DLD1 (cell line): ENCODE data around the gene KRT3.

Experiments used
- in situ Hi-C: cut with HindIII; loops from 2 replicates; pipeline ENCODE4 v1.10.0; 2017; ENCODE audit warnings: low sequenced_read_pairs

KRT3 gene

DNA sequence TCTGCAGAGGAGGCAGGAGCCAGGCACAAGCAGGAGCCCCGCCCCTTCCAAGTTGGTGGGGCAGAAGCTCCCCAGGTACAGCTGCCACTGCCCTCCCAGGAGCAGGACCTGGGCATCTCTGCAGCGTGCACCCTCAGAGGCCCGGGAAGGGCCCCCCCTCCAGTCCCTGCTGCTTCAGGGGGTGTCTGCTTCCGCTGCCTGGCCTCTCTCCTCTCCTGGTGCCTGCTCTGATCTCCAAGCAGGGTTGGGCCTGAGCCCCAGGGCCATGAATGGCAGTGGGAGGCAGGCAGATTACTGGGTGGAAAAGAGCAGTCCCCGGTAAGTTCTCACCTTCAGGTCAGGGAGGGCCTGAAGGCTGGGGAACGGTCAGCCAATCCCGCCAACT is 53.7 kb downstream of the KRT3 start:
- in situ Hi-C loops = no loop called here

GRCh38 chr12:52741375-52742195 is 54.3 kb downstream of the KRT3 start:
- in situ Hi-C loops = no loop called here

- in situ Hi-C loops = no loop called here
Observed at GRCh38 chr12:52740584-52740983, 55.3 kb downstream of the KRT3 start.

DNA sequence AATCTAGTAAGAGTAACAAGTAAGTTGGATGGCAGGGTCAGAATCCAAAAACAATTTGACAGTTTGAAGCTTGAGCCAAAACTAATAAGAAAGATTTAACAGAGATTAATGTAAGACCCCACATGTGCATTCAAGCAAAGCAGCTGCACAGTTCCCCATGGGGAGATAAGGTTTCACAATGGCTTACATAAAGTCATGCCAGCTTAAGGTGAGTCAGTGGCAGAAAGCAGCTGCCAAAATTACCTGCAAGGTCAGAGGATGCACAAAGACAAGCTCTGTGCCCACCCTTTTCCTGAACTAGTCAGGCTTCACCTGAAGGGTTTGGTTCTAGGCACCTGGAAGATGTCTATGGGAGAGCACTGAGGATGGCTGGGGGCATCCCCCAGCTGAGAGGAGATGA is 56.0 kb downstream of the KRT3 start:
- in situ Hi-C loops = no loop called here
